Liver (tissue), 9 donors: ENCODE data around the gene PARD6A. TPM values are rescaled to one million over a fixed set of nuclear protein-coding genes. Genes with fewer than 3 reads are reported as not detected.
A peak's percentile ranks its signal among the peaks of the same experiment; 100 is the strongest.

ENCODE experiments used
- DNase-seq: peaks from one replicate; pipeline ENCODE4 v3.0.0-alpha.2; 2017; ENCODE audit warnings: low spot score
- H3K27ac ChIP-seq, 2 donors: one replicate each; pipeline ENCODE4 v1.7.0; 2013; ENCODE audit warnings: inconsistent platforms in 2 of 2, low read length in 2 of 2, control low read depth in 1 of 2, low read depth in 1 of 2, mild to moderate bottlenecking in 1 of 2
- H3K27me3 ChIP-seq, 4 donors: one replicate each; pipeline versions ENCODE4 v1.6.1 to v1.7.0; 2013; ENCODE audit warnings: low read length in 3 of 4, inconsistent platforms in 1 of 4, mild to moderate bottlenecking in 1 of 4, moderate library complexity in 1 of 4; ENCODE audit not compliant: control insufficient read depth in 4 of 4, insufficient read depth in 4 of 4
- H3K36me3 ChIP-seq, 4 donors: one replicate each; pipeline versions ENCODE4 v1.6.1 to v1.7.0; 2013; ENCODE audit warnings: low read length in 3 of 4, mild to moderate bottlenecking in 3 of 4, low read depth in 1 of 4, moderate library complexity in 1 of 4; ENCODE audit not compliant: control insufficient read depth in 4 of 4, insufficient read depth in 3 of 4
- H3K4me1 ChIP-seq, 4 donors: one replicate each; pipeline versions ENCODE4 v1.6.1 to v1.7.0; 2013; ENCODE audit warnings: low read length in 3 of 4, mild to moderate bottlenecking in 3 of 4, moderate library complexity in 1 of 4; ENCODE audit not compliant: control insufficient read depth in 4 of 4, insufficient read depth in 4 of 4
- H3K4me3 ChIP-seq, 3 donors: one replicate each; pipeline versions ENCODE4 v1.6.1 to v1.7.0; 2013; ENCODE audit warnings: low read length in 3 of 3, control low read depth in 1 of 3, low read depth in 1 of 3, mild to moderate bottlenecking in 1 of 3
- H3K9ac ChIP-seq, 2 donors: one replicate each; pipeline ENCODE4 v1.7.0; 2013; ENCODE audit warnings: low read length in 2 of 2, mild to moderate bottlenecking in 2 of 2, moderate library complexity in 2 of 2, control low read depth in 1 of 2, low read depth in 1 of 2
- H3K9me3 ChIP-seq, 4 donors: one replicate each; pipeline versions ENCODE4 v1.6.1 to v1.7.0; 2013; ENCODE audit warnings: low read length in 3 of 4; ENCODE audit not compliant: control insufficient read depth in 4 of 4
- EGR1 ChIP-seq, 2 donors: IDR thresholded peaks; 2 replicates each; pipeline ENCODE4 v1.6.1; 2016 to 2018; ENCODE audit warnings: antibody characterized with exemption in 2 of 2, low read depth in 2 of 2
- FOXA1 ChIP-seq: IDR thresholded peaks from 2 replicates; pipeline ENCODE4 v1.6.1; 2016; ENCODE audit warnings: antibody characterized with exemption
- FOXA2 ChIP-seq: IDR thresholded peaks from 2 replicates; pipeline ENCODE4 v1.6.1; 2016; ENCODE audit warnings: antibody characterized with exemption
- GABPA ChIP-seq, 2 donors: IDR thresholded peaks in 1 of 2; conservative IDR thresholded peaks in 1 of 2; 2 replicates each; pipeline ENCODE4 v1.6.1; 2016; ENCODE audit warnings: antibody characterized with exemption in 2 of 2, mild to moderate bottlenecking in 1 of 2, moderate library complexity in 1 of 2
- HNF4A ChIP-seq, 2 donors: conservative IDR thresholded peaks; 2 replicates each; pipeline ENCODE4 v1.6.1; 2016; ENCODE audit warnings: antibody characterized with exemption in 2 of 2, mild to moderate bottlenecking in 2 of 2
- HNF4G ChIP-seq: IDR thresholded peaks from 2 replicates; pipeline ENCODE4 v1.6.1; 2016; ENCODE audit warnings: antibody characterized with exemption
- JUND ChIP-seq, 2 donors: IDR thresholded peaks; 2 replicates each; pipeline ENCODE4 v1.6.1; 2016; ENCODE audit warnings: antibody characterized with exemption in 2 of 2
- NR2F2 ChIP-seq: IDR thresholded peaks from 2 replicates; pipeline ENCODE4 v1.6.1; 2016; ENCODE audit warnings: antibody characterized with exemption
- RAD21 ChIP-seq, 2 donors: IDR thresholded peaks; 2 replicates each; pipeline ENCODE4 v1.6.1; 2016; ENCODE audit warnings: antibody characterized with exemption in 2 of 2, mild to moderate bottlenecking in 2 of 2
- RXRA ChIP-seq, 2 donors: IDR thresholded peaks; 2 replicates each; pipeline ENCODE4 v1.6.1; 2017 to 2018; ENCODE audit warnings: antibody characterized with exemption in 2 of 2, mild to moderate bottlenecking in 1 of 2
- SP1 ChIP-seq: IDR thresholded peaks from 2 replicates; pipeline ENCODE4 v1.6.1; 2018; ENCODE audit warnings: antibody characterized with exemption, mild to moderate bottlenecking
- TAF1 ChIP-seq: conservative IDR thresholded peaks from 2 replicates; pipeline ENCODE4 v1.6.1; 2016; ENCODE audit warnings: antibody characterized with exemption, mild to moderate bottlenecking
- YY1 ChIP-seq: IDR thresholded peaks from 2 replicates; pipeline ENCODE4 v1.6.1; 2016; ENCODE audit warnings: antibody characterized with exemption, mild to moderate bottlenecking
- WGBS: extraction: QIAGEN DNeasy Blood & Tissue Kit; methylation state at CpG from one replicate; pipeline ENCODE4 v1.1.7; 2013; 5-methylcytosine and 5-hydroxymethylcytosine counted together
- polyA plus RNA-seq, 2 donors: library from polyadenylated mRNA; stranded (reverse) in 1 of 2; unstranded in 1 of 2; fragments of 200-250 nt in 1 of 2; fragments of >200 nt in 1 of 2; fragmentation: Nextera tagmentation in 1 of 2; extraction: Ambion mirVana in 1 of 2; gene quantifications; one replicate each; pipeline versions ENCODE4 v1.2.1 to v1.2.3, GENCODE V29; 2013 to 2015
- total RNA-seq, 2 donors: library from RNA; depleted of rRNA; stranded (reverse); fragments of >200 nt; gene quantifications; one replicate each; pipeline ENCODE4 v1.2.3, GENCODE V29; 2014
- TF ChIP-seq, protein P1 (sequence below): IDR thresholded peaks from 2 replicates; pipeline ENCODE4 v1.6.1; 2016; ENCODE audit warnings: antibody characterized with exemption
- TF ChIP-seq, protein P2 (sequence below): IDR thresholded peaks from 2 replicates; pipeline ENCODE4 v1.6.1; 2016; ENCODE audit warnings: antibody characterized with exemption
- TF ChIP-seq, protein P3 (sequence below): fragments of 150-350 bp; IDR thresholded peaks from 2 replicates; pipeline ENCODE4 v1.5.1; 2017; ENCODE audit warnings: improper control_type of control experiment, low read depth, low read length; ENCODE audit not compliant: missing input control
- TF ChIP-seq, protein P4 (sequence below): IDR thresholded peaks from 2 replicates; pipeline ENCODE4 v1.6.1; 2016; ENCODE audit warnings: antibody characterized with exemption
- TF ChIP-seq, protein P5 (sequence below): IDR thresholded peaks from 2 replicates; pipeline ENCODE4 v1.6.1; 2016; ENCODE audit warnings: antibody characterized with exemption, mild to moderate bottlenecking
- donor health status: healthy.
- donor health status: healthy.
- donor health status: healthy.
- donor health status: healthy.
- donor health status: healthy.

PARD6A gene
- total and polyA plus RNA-seq, 4 donors = 0.42 to 2.4 (median 1.8) TPM

DNA sequence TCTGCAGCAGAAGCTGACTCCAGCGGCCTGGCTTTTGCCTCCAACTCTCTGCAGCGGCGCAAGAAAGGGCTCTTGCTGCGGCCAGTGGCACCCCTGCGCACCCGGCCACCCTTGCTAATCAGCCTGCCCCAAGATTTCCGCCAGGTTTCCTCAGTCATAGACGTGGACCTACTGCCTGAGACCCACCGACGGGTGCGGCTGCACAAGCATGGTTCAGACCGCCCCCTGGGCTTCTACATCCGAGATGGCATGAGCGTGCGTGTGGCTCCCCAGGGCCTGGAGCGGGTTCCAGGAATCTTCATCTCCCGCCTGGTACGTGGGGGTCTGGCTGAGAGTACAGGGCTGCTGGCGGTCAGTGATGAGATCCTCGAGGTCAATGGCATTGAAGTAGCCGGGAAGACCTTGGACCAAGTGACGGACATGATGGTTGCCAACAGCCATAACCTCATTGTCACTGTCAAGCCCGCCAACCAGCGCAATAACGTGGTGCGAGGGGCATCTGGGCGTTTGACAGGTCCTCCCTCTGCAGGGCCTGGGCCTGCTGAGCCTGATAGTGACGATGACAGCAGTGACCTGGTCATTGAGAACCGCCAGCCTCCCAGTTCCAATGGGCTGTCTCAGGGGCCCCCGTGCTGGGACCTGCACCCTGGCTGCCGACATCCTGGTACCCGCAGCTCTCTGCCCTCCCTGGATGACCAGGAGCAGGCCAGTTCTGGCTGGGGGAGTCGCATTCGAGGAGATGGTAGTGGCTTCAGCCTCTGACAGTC is 1.3 kb downstream of the PARD6A start:
- TF ChIP-seq, protein P1, sequence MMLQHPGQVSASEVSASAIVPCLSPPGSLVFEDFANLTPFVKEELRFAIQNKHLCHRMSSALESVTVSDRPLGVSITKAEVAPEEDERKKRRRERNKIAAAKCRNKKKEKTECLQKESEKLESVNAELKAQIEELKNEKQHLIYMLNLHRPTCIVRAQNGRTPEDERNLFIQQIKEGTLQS = no peak
- TF ChIP-seq NR2F2 (no peak), HNF4A (conservative IDR thresholded peaks at IDR 0.05) (no peak), GABPA (IDR thresholded peaks at IDR 0.05 in 1 of 2, conservative IDR thresholded peaks at IDR 0.05 in 1 of 2) (no peak), FOXA1 (no peak), SP1 (no peak)
- TF ChIP-seq, protein P2, sequence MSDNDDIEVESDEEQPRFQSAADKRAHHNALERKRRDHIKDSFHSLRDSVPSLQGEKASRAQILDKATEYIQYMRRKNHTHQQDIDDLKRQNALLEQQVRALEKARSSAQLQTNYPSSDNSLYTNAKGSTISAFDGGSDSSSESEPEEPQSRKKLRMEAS = no peak
- TF ChIP-seq, protein P3, sequence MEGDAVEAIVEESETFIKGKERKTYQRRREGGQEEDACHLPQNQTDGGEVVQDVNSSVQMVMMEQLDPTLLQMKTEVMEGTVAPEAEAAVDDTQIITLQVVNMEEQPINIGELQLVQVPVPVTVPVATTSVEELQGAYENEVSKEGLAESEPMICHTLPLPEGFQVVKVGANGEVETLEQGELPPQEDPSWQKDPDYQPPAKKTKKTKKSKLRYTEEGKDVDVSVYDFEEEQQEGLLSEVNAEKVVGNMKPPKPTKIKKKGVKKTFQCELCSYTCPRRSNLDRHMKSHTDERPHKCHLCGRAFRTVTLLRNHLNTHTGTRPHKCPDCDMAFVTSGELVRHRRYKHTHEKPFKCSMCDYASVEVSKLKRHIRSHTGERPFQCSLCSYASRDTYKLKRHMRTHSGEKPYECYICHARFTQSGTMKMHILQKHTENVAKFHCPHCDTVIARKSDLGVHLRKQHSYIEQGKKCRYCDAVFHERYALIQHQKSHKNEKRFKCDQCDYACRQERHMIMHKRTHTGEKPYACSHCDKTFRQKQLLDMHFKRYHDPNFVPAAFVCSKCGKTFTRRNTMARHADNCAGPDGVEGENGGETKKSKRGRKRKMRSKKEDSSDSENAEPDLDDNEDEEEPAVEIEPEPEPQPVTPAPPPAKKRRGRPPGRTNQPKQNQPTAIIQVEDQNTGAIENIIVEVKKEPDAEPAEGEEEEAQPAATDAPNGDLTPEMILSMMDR = no peak
- H3K9ac ChIP-seq = no peak overlapping the region
- H3K4me3 ChIP-seq = no peak overlapping the region
- H3K27ac ChIP-seq = no peak overlapping the region
- WGBS = 94% methylated on average over 34 of the region's 34 CpGs
- H3K9me3 ChIP-seq = no peaks in the 10 kb centered on the region
- H3K27me3 ChIP-seq = no peaks in the 10 kb centered on the region
- no peak for DNase-seq
- H3K36me3 ChIP-seq = no peaks in the 10 kb centered on the region
- peaks cover 16 to 63% (median 44%) of the 10 kb centered on the region in 4 donors for H3K4me1 ChIP-seq

DNA sequence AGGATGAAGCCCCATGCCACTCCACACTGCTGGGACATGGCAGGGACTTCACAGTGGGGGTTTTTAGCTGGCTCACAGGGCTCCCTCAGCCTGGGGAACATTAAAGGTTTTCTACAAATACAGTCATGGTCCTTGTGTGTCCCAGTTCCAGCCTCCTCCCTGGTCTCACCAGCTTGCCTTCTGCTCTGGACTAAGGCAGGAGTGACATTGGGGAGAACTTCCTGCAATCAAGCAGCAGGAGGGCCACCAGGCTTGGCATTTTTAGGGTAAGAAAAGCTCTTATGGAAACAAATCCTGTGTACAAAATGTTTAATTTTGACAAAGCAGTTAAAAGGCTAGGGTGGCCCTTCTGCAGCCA is 1.9 kb downstream of the PARD6A start:
- peaks cover 18 to 68% (median 50%) of the 10 kb centered on the region in 4 donors for H3K4me1 ChIP-seq
- H3K36me3 ChIP-seq = no peaks in the 10 kb centered on the region
- DNase-seq = no peak
- H3K27ac ChIP-seq = peak overlapping the region; percentile 58 to 71
- TF ChIP-seq NR2F2 (no peak), HNF4G (no peak), RAD21 (IDR thresholded peaks at IDR 0.05) (no peak), EGR1 (IDR thresholded peaks at IDR 0.05; ENCODE audit: low read depth in 2 of 2) (no peak), YY1 (no peak), FOXA2 (no peak), GABPA (IDR thresholded peaks at IDR 0.05 in 1 of 2, conservative IDR thresholded peaks at IDR 0.05 in 1 of 2) (no peak), TAF1 (no peak), JUND (IDR thresholded peaks at IDR 0.05) (no peak), RXRA (IDR thresholded peaks at IDR 0.05) (no peak), FOXA1 (no peak), HNF4A (conservative IDR thresholded peaks at IDR 0.05) (no peak), SP1 (no peak)
- TF ChIP-seq, protein P1 = no peak
- TF ChIP-seq, protein P3 = no peak
- TF ChIP-seq, protein P4, sequence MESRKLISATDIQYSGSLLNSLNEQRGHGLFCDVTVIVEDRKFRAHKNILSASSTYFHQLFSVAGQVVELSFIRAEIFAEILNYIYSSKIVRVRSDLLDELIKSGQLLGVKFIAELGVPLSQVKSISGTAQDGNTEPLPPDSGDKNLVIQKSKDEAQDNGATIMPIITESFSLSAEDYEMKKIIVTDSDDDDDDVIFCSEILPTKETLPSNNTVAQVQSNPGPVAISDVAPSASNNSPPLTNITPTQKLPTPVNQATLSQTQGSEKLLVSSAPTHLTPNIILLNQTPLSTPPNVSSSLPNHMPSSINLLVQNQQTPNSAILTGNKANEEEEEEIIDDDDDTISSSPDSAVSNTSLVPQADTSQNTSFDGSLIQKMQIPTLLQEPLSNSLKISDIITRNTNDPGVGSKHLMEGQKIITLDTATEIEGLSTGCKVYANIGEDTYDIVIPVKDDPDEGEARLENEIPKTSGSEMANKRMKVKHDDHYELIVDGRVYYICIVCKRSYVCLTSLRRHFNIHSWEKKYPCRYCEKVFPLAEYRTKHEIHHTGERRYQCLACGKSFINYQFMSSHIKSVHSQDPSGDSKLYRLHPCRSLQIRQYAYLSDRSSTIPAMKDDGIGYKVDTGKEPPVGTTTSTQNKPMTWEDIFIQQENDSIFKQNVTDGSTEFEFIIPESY = no peak
- TF ChIP-seq, protein P2 = no peak
- TF ChIP-seq, protein P5, sequence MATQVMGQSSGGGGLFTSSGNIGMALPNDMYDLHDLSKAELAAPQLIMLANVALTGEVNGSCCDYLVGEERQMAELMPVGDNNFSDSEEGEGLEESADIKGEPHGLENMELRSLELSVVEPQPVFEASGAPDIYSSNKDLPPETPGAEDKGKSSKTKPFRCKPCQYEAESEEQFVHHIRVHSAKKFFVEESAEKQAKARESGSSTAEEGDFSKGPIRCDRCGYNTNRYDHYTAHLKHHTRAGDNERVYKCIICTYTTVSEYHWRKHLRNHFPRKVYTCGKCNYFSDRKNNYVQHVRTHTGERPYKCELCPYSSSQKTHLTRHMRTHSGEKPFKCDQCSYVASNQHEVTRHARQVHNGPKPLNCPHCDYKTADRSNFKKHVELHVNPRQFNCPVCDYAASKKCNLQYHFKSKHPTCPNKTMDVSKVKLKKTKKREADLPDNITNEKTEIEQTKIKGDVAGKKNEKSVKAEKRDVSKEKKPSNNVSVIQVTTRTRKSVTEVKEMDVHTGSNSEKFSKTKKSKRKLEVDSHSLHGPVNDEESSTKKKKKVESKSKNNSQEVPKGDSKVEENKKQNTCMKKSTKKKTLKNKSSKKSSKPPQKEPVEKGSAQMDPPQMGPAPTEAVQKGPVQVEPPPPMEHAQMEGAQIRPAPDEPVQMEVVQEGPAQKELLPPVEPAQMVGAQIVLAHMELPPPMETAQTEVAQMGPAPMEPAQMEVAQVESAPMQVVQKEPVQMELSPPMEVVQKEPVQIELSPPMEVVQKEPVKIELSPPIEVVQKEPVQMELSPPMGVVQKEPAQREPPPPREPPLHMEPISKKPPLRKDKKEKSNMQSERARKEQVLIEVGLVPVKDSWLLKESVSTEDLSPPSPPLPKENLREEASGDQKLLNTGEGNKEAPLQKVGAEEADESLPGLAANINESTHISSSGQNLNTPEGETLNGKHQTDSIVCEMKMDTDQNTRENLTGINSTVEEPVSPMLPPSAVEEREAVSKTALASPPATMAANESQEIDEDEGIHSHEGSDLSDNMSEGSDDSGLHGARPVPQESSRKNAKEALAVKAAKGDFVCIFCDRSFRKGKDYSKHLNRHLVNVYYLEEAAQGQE = no peak
- no peak overlapping the region for H3K4me3 ChIP-seq
- H3K27me3 ChIP-seq = no peaks in the 10 kb centered on the region
- H3K9me3 ChIP-seq = no peaks in the 10 kb centered on the region
- H3K9ac ChIP-seq = peak overlapping the region in 1 of 2 donors; percentile 40
